Measurements from ENCODE around the gene SOCS6.
"Not testable (repeated sequence)": the region's sequence is repeated elsewhere in the genome, so short reads cannot be mapped to it uniquely, and the experiment has no call there.

The SOCS6 gene

DNA sequence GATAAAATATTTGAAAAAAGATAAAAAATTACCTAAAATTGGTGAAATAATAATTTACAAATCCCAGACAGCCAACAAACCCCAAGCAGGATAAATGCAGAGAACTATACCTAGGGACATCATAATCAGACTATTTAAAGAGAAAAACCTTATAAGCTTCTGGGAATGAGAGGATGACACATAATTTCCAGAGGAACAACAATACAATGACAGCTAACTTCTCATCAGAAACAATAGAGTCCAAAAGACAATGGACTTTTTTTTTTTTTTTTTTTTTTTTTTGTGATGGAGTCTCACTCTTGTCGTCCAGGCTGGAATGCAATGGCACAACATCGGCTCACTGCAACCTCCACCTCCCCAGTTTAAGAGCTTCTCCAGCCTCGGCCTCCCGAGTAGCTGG, 65.2 kb downstream of the SOCS6 start:
- no peak for DNase-seq (ENCODE audit: low read depth)
- TF ChIP-seq, protein P1, sequence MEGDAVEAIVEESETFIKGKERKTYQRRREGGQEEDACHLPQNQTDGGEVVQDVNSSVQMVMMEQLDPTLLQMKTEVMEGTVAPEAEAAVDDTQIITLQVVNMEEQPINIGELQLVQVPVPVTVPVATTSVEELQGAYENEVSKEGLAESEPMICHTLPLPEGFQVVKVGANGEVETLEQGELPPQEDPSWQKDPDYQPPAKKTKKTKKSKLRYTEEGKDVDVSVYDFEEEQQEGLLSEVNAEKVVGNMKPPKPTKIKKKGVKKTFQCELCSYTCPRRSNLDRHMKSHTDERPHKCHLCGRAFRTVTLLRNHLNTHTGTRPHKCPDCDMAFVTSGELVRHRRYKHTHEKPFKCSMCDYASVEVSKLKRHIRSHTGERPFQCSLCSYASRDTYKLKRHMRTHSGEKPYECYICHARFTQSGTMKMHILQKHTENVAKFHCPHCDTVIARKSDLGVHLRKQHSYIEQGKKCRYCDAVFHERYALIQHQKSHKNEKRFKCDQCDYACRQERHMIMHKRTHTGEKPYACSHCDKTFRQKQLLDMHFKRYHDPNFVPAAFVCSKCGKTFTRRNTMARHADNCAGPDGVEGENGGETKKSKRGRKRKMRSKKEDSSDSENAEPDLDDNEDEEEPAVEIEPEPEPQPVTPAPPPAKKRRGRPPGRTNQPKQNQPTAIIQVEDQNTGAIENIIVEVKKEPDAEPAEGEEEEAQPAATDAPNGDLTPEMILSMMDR (conservative IDR thresholded peaks at IDR 0.05; ENCODE audit: control insufficient read depth, insufficient read depth, low read depth, low read length) = no peak
- H3K4me3 ChIP-seq (ENCODE audit: control insufficient read depth, low read depth, low read length) = no peak overlapping the region

GRCh38 chr18:70354771-70355170, 65.9 kb downstream of the SOCS6 start:
- TF ChIP-seq, protein P1 (conservative IDR thresholded peaks at IDR 0.05; ENCODE audit: control insufficient read depth, insufficient read depth, low read depth, low read length) = no peak
- no peak for DNase-seq (ENCODE audit: low read depth)
- no peak overlapping the region for H3K4me3 ChIP-seq (ENCODE audit: control insufficient read depth, low read depth, low read length)

GRCh38 chr18:70355620-70356385, 67.0 kb downstream of the SOCS6 start:
- no peak overlapping the region for H3K4me3 ChIP-seq (ENCODE audit: control insufficient read depth, low read depth, low read length)
- TF ChIP-seq, protein P1 (conservative IDR thresholded peaks at IDR 0.05; ENCODE audit: control insufficient read depth, insufficient read depth, low read depth, low read length) = no peak
- DNase-seq (ENCODE audit: low read depth) = no peak

DNA sequence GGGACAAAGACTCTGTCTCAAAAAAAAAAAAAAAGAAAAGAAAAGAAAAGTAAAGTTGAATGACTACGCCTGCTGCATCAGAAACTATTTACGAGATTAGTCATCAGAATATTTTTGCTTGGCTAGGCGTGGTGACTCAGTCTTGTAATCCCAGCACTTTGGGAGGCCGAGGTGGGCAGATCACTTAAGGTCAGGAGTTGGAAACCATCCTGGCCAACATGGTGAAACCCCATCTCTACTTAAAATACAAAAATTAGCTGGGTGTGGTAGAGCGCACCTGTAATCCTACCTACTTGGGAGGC, 69.2 kb downstream of the SOCS6 start:
- peak; percentile 93 for DNase-seq (ENCODE audit: low read depth)
- not testable (repeated sequence) for H3K4me3 ChIP-seq (ENCODE audit: control insufficient read depth, low read depth, low read length)

DNA sequence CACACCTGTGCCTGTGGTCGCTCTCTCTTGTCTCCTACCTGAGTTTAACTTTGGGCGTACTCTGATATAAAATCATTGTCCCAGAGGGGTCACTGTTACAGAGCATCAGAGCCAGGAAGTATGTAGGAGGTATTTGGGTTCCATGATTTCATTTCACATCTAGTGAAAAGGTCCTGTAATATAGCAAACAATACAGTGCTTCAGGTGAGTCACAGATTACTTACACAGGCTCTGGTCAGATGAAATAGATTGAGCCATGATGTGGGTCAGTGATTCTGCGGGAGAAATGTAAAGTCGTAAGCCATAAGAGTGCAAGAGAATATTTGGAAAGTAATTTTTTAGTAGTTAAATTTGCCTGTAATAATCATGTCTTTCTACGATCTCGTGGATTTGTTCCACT, 70.2 kb downstream of the SOCS6 start:
- no peak for DNase-seq (ENCODE audit: low read depth)
- TF ChIP-seq, protein P1 (conservative IDR thresholded peaks at IDR 0.05; ENCODE audit: control insufficient read depth, insufficient read depth, low read depth, low read length) = no peak
- no peak overlapping the region for H3K4me3 ChIP-seq (ENCODE audit: control insufficient read depth, low read depth, low read length)

- no peak overlapping the region for H3K4me3 ChIP-seq (ENCODE audit: control insufficient read depth, low read depth, low read length)
- TF ChIP-seq, protein P1 (conservative IDR thresholded peaks at IDR 0.05; ENCODE audit: control insufficient read depth, insufficient read depth, low read depth, low read length) = no peak
- no peak for DNase-seq (ENCODE audit: low read depth)
Measured at GRCh38 chr18:70362258-70362657, 73.4 kb downstream of the SOCS6 start.

DNA sequence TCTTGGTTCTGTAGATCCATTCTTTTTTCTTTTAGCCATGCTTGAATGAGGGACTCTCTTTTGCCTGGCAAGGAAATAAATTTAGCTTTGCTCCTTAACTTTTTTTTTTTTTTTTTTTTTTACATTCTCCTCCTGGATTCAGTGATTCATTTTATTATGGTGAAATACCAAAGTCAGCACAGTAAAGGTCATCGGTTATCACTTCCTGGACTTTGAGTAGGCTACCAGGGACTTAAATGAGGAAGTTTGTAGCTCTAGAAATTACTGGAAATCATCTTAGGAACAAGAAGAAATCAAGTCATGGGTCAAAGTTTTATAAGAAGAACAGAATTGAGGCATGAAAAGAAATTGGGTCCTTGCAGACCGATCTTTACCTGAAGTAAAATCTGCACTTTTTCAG, 75.0 kb downstream of the SOCS6 start:
- DNase-seq (ENCODE audit: low read depth) = peak; percentile 80
- TF ChIP-seq, protein P1 (conservative IDR thresholded peaks at IDR 0.05; ENCODE audit: control insufficient read depth, insufficient read depth, low read depth, low read length) = no peak
- no peak overlapping the region for H3K4me3 ChIP-seq (ENCODE audit: control insufficient read depth, low read depth, low read length)

Measured in fibroblast of mammary gland (primary cell).